GM19193 (cell line): ENCODE results near the gene VAV2.

Experiments used
- POLR2A ChIP-seq: IDR thresholded peaks from 4 replicates; pipeline ENCODE4 v1.6.1; 2011; ENCODE audit not compliant: insufficient read depth, insufficient read length; ENCODE audit errors: extremely low read depth

Gene VAV2

DNA sequence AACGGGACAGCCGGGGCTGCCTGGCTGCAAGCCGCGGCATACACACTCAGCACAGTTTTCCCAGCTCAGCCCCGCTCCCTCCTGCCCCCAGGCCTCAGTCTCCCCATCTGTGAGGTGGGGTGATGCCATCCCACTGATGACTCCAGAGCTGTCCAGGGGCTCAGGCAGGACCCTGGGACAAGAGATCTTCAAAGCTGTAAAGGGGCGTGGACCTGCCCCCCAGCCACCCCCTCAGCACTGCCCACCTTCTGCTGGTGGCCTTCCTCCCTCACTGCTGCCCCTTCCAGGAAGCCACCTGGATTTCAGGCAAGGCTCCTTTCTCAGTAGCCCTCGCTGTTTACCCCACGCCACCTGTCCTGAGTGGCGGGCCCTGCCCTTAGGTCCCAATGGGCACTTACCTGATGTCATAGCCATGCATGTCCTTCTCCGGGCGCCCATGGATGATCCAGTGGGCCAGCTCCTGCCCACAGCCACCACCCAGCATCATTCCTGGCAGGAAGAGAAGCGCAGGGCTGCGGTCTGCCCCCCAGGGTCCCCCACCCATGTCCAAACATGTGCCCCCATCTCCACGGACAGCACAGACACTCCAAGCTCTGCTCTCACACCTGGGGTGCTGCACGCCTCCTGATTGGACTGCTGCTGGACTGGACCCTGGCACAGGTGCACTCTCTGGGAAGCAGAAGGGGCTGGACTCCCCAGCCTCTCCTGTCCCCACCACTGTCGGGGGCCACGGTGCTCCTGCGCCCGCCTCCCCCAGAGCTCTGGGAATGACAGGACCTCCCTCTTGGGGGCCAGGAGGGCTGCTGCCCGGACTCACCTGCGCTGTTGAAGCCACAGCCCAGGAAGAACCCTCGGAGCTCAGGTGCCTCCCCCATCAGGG is 279.7 kb downstream of the VAV2 start:
- no peak for TF ChIP-seq POLR2A
